Keratinocyte (primary cell): ENCODE results near the gene CMTR2. TPM values are rescaled to one million over a fixed set of nuclear protein-coding genes. Genes with fewer than 3 reads are reported as not detected.

Source experiments
- DNase-seq: peaks from one replicate; pipeline ENCODE4 v3.0.0-alpha.2; 2011; ENCODE audit warnings: low read depth, missing footprints, low spot score
- FAIRE-seq: peaks from 2 replicates; lab custom pipeline; 2011; peaks lifted over from hg19 to GRCh38; lab: Jason Lieb, UNC
- H2AFZ ChIP-seq: 2 replicates; pipeline ENCODE4 v1.6.0; 2012; ENCODE audit warnings: low read length, control low read depth, inconsistent platforms; ENCODE audit not compliant: control insufficient read depth
- H3K27ac ChIP-seq: 2 replicates; pipeline ENCODE4 v1.5.1; 2011; ENCODE audit warnings: low read length; ENCODE audit not compliant: control insufficient read depth, insufficient read depth
- H3K27me3 ChIP-seq: 3 replicates; pipeline ENCODE4 v1.6.0; 2011; ENCODE audit warnings: low read length; ENCODE audit not compliant: control insufficient read depth, insufficient read depth; ENCODE audit errors: extremely low read depth
- H3K36me3 ChIP-seq, 2 experiments: 2 replicates in 1 of 2; 3 replicates in 1 of 2; pipeline ENCODE4 v1.5.1; 2011; ENCODE audit warnings: low read length in 2 of 2, mild to moderate bottlenecking in 1 of 2; ENCODE audit not compliant: control insufficient read depth in 2 of 2, insufficient read depth in 2 of 2; ENCODE audit errors: extremely low read depth in 1 of 2
- H3K4me1 ChIP-seq: 3 replicates; pipeline ENCODE4 v1.5.1; 2011; ENCODE audit warnings: low read length; ENCODE audit not compliant: control insufficient read depth, insufficient read depth; ENCODE audit errors: extremely low read depth
- H3K4me2 ChIP-seq: 3 replicates; pipeline ENCODE4 v1.6.0; 2011; ENCODE audit warnings: low read depth, low read length; ENCODE audit not compliant: control insufficient read depth, insufficient read depth; ENCODE audit errors: extremely low read depth
- H3K4me3 ChIP-seq, 3 experiments: fragments of 200-600 bp in 1 of 3; sonication (generic) in 1 of 3; 2 replicates in 2 of 3; 3 replicates in 1 of 3; pipeline ENCODE4 v1.5.1; 2011 to 2016; ENCODE audit warnings: low read length in 3 of 3, mild to moderate bottlenecking in 3 of 3, control low read depth in 2 of 3, inconsistent platforms in 1 of 3, low read depth in 1 of 3, mixed read lengths in 1 of 3, mixed run types in 1 of 3, moderate library complexity in 1 of 3; ENCODE audit not compliant: control insufficient read depth in 2 of 3, insufficient read depth in 2 of 3; ENCODE audit errors: extremely low read depth in 1 of 3
- H3K79me2 ChIP-seq: 2 replicates; pipeline ENCODE4 v1.6.0; 2012; ENCODE audit warnings: low read length; ENCODE audit not compliant: control insufficient read depth, insufficient read depth
- H3K9ac ChIP-seq: 3 replicates; pipeline ENCODE4 v1.6.0; 2011; ENCODE audit warnings: low read length; ENCODE audit not compliant: control insufficient read depth, insufficient read depth; ENCODE audit errors: extremely low read depth
- H3K9me1 ChIP-seq: 3 replicates; pipeline ENCODE4 v1.6.0; 2011; ENCODE audit warnings: low read length; ENCODE audit not compliant: control insufficient read depth, insufficient read depth; ENCODE audit errors: extremely low read depth
- H3K9me3 ChIP-seq: 2 replicates; pipeline ENCODE4 v1.5.1; 2012; ENCODE audit warnings: low read depth, low read length; ENCODE audit not compliant: control insufficient read depth
- H4K20me1 ChIP-seq: 3 replicates; pipeline ENCODE4 v1.6.0; 2011; ENCODE audit warnings: low read length; ENCODE audit not compliant: control insufficient read depth, insufficient read depth; ENCODE audit errors: extremely low read depth
- EZH2 ChIP-seq: IDR thresholded peaks from one replicate; pipeline ENCODE4 v1.6.1; 2012; ENCODE audit warnings: inconsistent platforms, mild to moderate bottlenecking, low read length, moderate library complexity
- dilution Hi-C: fragments of 300-500 bp; cut with MboI; formaldehyde crosslinking; loops from one replicate; pipeline ENCODE4 v1.7.0; 2020; ENCODE audit warnings: low sequenced_read_pairs; ENCODE audit not compliant: extremely low pct_ligation_motif_present
- polyA minus RNA-seq, 3 experiments: library from RNA; depleted of rRNA, polyadenylated mRNA; stranded (reverse); fragments of >200 nt; gene quantifications; 1 replicate in 1 of 3; 2 replicates in 1 of 3; 3 replicates in 1 of 3; pipeline ENCODE4 v1.2.3, GENCODE V29; 2011
- polyA plus RNA-seq, 5 experiments: library from polyadenylated mRNA; depleted of rRNA in 3 of 5; stranded (reverse) in 3 of 5; stranded (forward) in 1 of 5; unstranded in 1 of 5; fragments of >200 nt; gene quantifications; 1 replicate in 1 of 5; 2 replicates in 3 of 5; 3 replicates in 1 of 5; pipeline versions ENCODE4 v1.2.1 to v1.2.3, GENCODE V29; 2011 to 2012; ENCODE audit warnings: missing spikeins in 2 of 5, low read depth in 1 of 5, low replicate concordance in 1 of 5
- TF ChIP-seq, protein P1 (sequence below), 3 experiments: IDR thresholded peaks in 1 of 3; conservative IDR thresholded peaks in 1 of 3; optimal IDR thresholded peaks in 1 of 3; 2 replicates in 2 of 3; 3 replicates in 1 of 3; pipeline versions ENCODE3 to v1.5.1; 2011; ENCODE audit warnings: low read length in 3 of 3, mild to moderate bottlenecking in 3 of 3, moderate library complexity in 2 of 3, control low read depth in 1 of 3, inconsistent platforms in 1 of 3; ENCODE audit not compliant: insufficient read depth in 2 of 3; ENCODE audit errors: extremely low read depth in 1 of 3

CMTR2 gene
- polyA plus RNA-seq (18.0 to 37.9 TPM (median 26.5 TPM) in 3 replicates), polyA minus RNA-seq (4.4 to 28.7 TPM (median 21.5 TPM) in 3 replicates)
- 11.4 TPM for polyA plus RNA-seq (2011; ENCODE audit: low read depth)
- polyA plus RNA-seq (2011; cell fraction: cytosol; rRNA removed), result 9.1 and 23.0 TPM in 2 replicates
- 29.2 and 41.2 TPM in 2 replicates for polyA plus RNA-seq (2011; cell fraction: nucleus; rRNA removed)
- 13.2 and 13.7 TPM in 2 replicates for polyA plus RNA-seq (2012; ENCODE audit: low replicate concordance)
- 18.8 TPM for polyA minus RNA-seq (2011; cell fraction: cytosol; rRNA and poly(A)+ RNA removed)
- polyA minus RNA-seq (2011; cell fraction: nucleus; rRNA and poly(A)+ RNA removed), result 21.5 and 31.8 TPM in 2 replicates

DNA sequence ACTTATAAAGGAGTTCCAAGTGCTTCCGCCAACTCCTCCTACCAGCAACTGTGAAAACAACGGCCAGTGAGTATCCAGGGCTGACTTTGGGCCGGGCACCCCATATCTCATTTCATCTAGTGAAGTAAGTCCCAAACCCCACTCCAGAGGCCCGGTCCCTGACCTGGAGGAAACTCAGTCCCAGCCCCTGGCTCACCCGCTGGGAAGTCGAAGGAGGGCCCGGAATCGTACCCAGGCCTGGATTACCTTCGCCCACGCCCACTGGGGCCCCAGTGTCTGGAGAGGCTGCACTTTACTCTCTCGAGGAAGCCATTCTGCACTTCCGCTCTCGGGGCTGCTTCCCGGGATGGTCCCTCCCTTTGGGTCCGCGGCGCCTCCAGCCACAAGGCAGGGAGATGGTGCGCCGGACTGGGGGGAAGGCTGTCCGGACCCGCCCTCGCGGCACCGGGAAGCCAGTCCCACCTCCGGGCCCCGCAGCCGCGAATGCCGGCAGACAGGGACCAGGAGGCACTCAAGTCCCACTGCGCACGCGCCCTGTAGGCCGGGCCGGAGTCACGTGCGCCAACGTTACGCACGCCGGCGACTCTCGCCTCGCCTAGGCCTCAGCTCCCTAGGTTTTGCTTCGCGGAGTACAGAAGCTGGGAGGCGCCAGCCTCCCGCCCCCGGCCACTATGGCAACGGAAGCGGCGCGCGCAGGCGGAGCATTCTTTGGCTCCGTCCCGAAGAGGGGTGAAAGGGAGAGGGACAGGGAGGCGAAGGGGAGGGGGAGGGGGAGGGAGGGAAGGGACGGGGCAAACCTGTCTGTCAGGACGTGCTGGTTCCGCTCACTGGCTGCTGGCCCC is at the start of gene CMTR2:
TSS of gene CMTR2 (minus strand) at position 513 of the 842 bp plus-strand sequence. CDS start 3,482 bp downstream, outside the sequence.
- peaks cover 13% of the 10 kb centered on the region for H3K4me1 ChIP-seq
- no peaks in the 10 kb centered on the region for H3K9me1 ChIP-seq
- no peaks in the 10 kb centered on the region for H3K27me3 ChIP-seq
- no peak for TF ChIP-seq EZH2
- TF ChIP-seq, protein P1, sequence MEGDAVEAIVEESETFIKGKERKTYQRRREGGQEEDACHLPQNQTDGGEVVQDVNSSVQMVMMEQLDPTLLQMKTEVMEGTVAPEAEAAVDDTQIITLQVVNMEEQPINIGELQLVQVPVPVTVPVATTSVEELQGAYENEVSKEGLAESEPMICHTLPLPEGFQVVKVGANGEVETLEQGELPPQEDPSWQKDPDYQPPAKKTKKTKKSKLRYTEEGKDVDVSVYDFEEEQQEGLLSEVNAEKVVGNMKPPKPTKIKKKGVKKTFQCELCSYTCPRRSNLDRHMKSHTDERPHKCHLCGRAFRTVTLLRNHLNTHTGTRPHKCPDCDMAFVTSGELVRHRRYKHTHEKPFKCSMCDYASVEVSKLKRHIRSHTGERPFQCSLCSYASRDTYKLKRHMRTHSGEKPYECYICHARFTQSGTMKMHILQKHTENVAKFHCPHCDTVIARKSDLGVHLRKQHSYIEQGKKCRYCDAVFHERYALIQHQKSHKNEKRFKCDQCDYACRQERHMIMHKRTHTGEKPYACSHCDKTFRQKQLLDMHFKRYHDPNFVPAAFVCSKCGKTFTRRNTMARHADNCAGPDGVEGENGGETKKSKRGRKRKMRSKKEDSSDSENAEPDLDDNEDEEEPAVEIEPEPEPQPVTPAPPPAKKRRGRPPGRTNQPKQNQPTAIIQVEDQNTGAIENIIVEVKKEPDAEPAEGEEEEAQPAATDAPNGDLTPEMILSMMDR (optimal IDR thresholded peaks at IDR 0.05 in 1 of 3, IDR thresholded peaks at IDR 0.05 in 1 of 3, conservative IDR thresholded peaks at IDR 0.05 in 1 of 3; ENCODE audit: extremely low read depth in 1 of 3, insufficient read depth in 2 of 3, low read length in 3 of 3), result peak in 1 of 3 experiments; percentile 13
- FAIRE-seq (peak; percentile 57), DNase-seq (peak; percentile 82)
- H3K4me2 ChIP-seq, result peak within 1 kb of the TSS; percentile 87
- peak within 1 kb of the TSS; percentile 85 to 93 (median 85) for H3K4me3 ChIP-seq
- peaks cover under 1 to 6% of the 10 kb centered on the region in 2 experiments for H3K36me3 ChIP-seq
- H3K79me2 ChIP-seq, result peaks cover 13% of the 10 kb centered on the region
- H3K27ac ChIP-seq, result peak within 1 kb of the TSS; percentile 91
- peak within 1 kb of the TSS; percentile 89 for H2AFZ ChIP-seq
- H4K20me1 ChIP-seq, result no peaks in the 10 kb centered on the region
- no peaks in the 10 kb centered on the region for H3K9me3 ChIP-seq
- dilution Hi-C loops, result no loop called here
- H3K9ac ChIP-seq, result peak within 1 kb of the TSS; percentile 91

GRCh38 chr16:71338632-71339031 is 49.4 kb upstream of the CMTR2 start:
- no peaks in the 10 kb centered on the region for H3K36me3 ChIP-seq
- H3K4me2 ChIP-seq, result peak overlapping the region; percentile 4
- no peaks in the 10 kb centered on the region for H3K9me3 ChIP-seq
- no peaks in the 10 kb centered on the region for H3K79me2 ChIP-seq
- FAIRE-seq (peak; percentile 67), DNase-seq (no peak)
- TF ChIP-seq, protein P1 (optimal IDR thresholded peaks at IDR 0.05 in 1 of 3, IDR thresholded peaks at IDR 0.05 in 1 of 3, conservative IDR thresholded peaks at IDR 0.05 in 1 of 3; ENCODE audit: extremely low read depth in 1 of 3, insufficient read depth in 2 of 3, low read length in 3 of 3), result no peak
- no peak for TF ChIP-seq EZH2
- H3K4me3 ChIP-seq, result no peak overlapping the region
- H3K9ac ChIP-seq, result no peak overlapping the region
- dilution Hi-C loops, result no loop called here
- H3K27ac ChIP-seq, result peak overlapping the region; percentile 53
- H2AFZ ChIP-seq, result no peak overlapping the region
- peaks cover 25% of the 10 kb centered on the region for H3K4me1 ChIP-seq
- H4K20me1 ChIP-seq, result no peaks in the 10 kb centered on the region
- no peaks in the 10 kb centered on the region for H3K27me3 ChIP-seq
- no peaks in the 10 kb centered on the region for H3K9me1 ChIP-seq
